Astrocyte (in vitro differentiated cells and primary cell): ENCODE data around the gene COL5A3.

Experiments used
- CTCF ChIP-seq: IDR thresholded peaks from 2 replicates; pipeline ENCODE4 v1.5.1; 2011; ENCODE audit warnings: low read depth, mild to moderate bottlenecking, inconsistent platforms, low read length, moderate library complexity; ENCODE audit not compliant: insufficient read depth
- EZH2 ChIP-seq: IDR thresholded peaks from 2 replicates; pipeline ENCODE4 v1.6.1; 2012; ENCODE audit warnings: mild to moderate bottlenecking, low read length, inconsistent platforms; ENCODE audit not compliant: insufficient read depth

- TF ChIP-seq CTCF (no peak), EZH2 (no peak)
Observed at GRCh38 chr19:10049626-10050025, 39.3 kb upstream of the COL5A3 start.
